ENCODE measurements around the gene MAP4K3. TPM values are rescaled to one million over a fixed set of nuclear protein-coding genes. Genes with fewer than 3 reads are reported as not detected.

The MAP4K3 gene
- total RNA-seq, 1 experiment from 2014 or later: 21.4 TPM

- Histone ChIP-seq H3K4me1 (ENCODE audit: control insufficient read depth in 1 of 2, insufficient read depth in 2 of 2, low read length in 2 of 2) (no peaks in the 10 kb centered on the region), H3K9ac (ENCODE audit: low read length) (no peak overlapping the region), H3K9me3 (ENCODE audit: control insufficient read depth in 1 of 2, insufficient read depth in 1 of 2, low read depth in 1 of 2, low read length in 2 of 2) (no peaks in the 10 kb centered on the region), H3K4me2 (ENCODE audit: low read length) (no peak overlapping the region), H3K4me3 (replicated peaks in 1 of 2; ENCODE audit: low read depth in 1 of 2, low read length in 2 of 2) (no peak overlapping the region), H3K27ac (ENCODE audit: low read depth, low read length) (no peak overlapping the region), H2AFZ (ENCODE audit: low read depth, low read length, poor library complexity, severe bottlenecking) (no peak overlapping the region), H3K79me2 (ENCODE audit: insufficient read depth, low read length) (peaks cover 30% of the 10 kb centered on the region), H3K36me3 (ENCODE audit: control insufficient read depth in 1 of 2, insufficient read depth in 2 of 2, low read length in 2 of 2) (no peaks in the 10 kb centered on the region), H4K20me1 (ENCODE audit: insufficient read depth) (0 out of 2 replicates have a peak, but pooled peaks cover 5% of the 10 kb centered on the region), H3K27me3 (ENCODE audit: insufficient read depth, low read length) (no peaks in the 10 kb centered on the region), H3K9me2 (ENCODE audit: insufficient read depth) (no peaks in the 10 kb centered on the region)
- POLR2A ChIA-PET: no interaction called here
- CTCF ChIA-PET: interaction anchor here (0.7 to 1.7 kb wide), 6 partner anchors 32 to 351 kb away, joined by 3 to 22 read pairs (median 4); no protein-coding TSS in a partner anchor
- DNase-seq (ENCODE audit: low read depth, low spot score): no peak
- RAD21 ChIA-PET (ENCODE audit: low non-redundant PET in 1 of 2, low total read pairs in 2 of 2, uncharacterized antibody in 2 of 2, unreplicated experiment in 2 of 2): no interaction called here
- TF ChIP-seq EZH2 (IDR thresholded peaks at IDR 0.05) (no peak), ZFX (IDR thresholded peaks at IDR 0.05) (no peak), YY1 (IDR thresholded peaks at IDR 0.05; ENCODE audit: extremely low read depth, insufficient replicate concordance, low read depth, low read length) (no peak), POLR2AphosphoS5 (IDR thresholded peaks at IDR 0.05; ENCODE audit: low read depth, low read length) (no peak), POLR2A (IDR thresholded peaks at IDR 0.05; ENCODE audit: borderline replicate concordance, extremely low read depth, insufficient read depth, insufficient read length) (no peak), SRF (IDR thresholded peaks at IDR 0.05; ENCODE audit: low read depth) (no peak), SP1 (IDR thresholded peaks at IDR 0.05; ENCODE audit: low read depth) (no peak), MAX (IDR thresholded peaks at IDR 0.05) (no peak), JUND (IDR thresholded peaks at IDR 0.05) (no peak), EGR1 (IDR thresholded peaks at IDR 0.05; ENCODE audit: low read depth) (no peak)
- BruUV-seq (replicated peaks): no TSS peak
- no peak for ATAC-seq
- intact Hi-C loops (cut with micrococcal nuclease): loop anchor here (1.0 kb wide), 1 partner anchor 350 kb away; no protein-coding TSS in a partner anchor
Observed at GRCh38 chr2:39378968-39379367, 58.1 kb downstream of the MAP4K3 start.

GRCh38 chr2:39377226-39377939, 59.7 kb downstream of the MAP4K3 start:
- H3K9me3 ChIP-seq (ENCODE audit: control insufficient read depth in 1 of 2, insufficient read depth in 1 of 2, low read depth in 1 of 2, low read length in 2 of 2): no peaks in the 10 kb centered on the region
- 0 out of 2 replicates have a peak, but pooled peaks cover 5% of the 10 kb centered on the region for H4K20me1 ChIP-seq (ENCODE audit: insufficient read depth)
- ChIA-PET RAD21 (ENCODE audit: low non-redundant PET in 1 of 2, low total read pairs in 2 of 2, uncharacterized antibody in 2 of 2, unreplicated experiment in 2 of 2) (no interaction called here), CTCF (no interaction called here), POLR2A (interaction anchor here (0.5 kb wide), 1 partner anchor 16 kb away, joined by 3 read pairs; no protein-coding TSS in a partner anchor)
- intact Hi-C loops (cut with micrococcal nuclease): no loop called here
- no peak overlapping the region for H3K4me3 ChIP-seq (replicated peaks in 1 of 2; ENCODE audit: low read depth in 1 of 2, low read length in 2 of 2)
- no TSS peak for BruUV-seq (replicated peaks)
- no peak overlapping the region for H2AFZ ChIP-seq (ENCODE audit: low read depth, low read length, poor library complexity, severe bottlenecking)
- H3K79me2 ChIP-seq (ENCODE audit: insufficient read depth, low read length): peaks cover 21% of the 10 kb centered on the region
- no peak overlapping the region for H3K4me2 ChIP-seq (ENCODE audit: low read length)
- ATAC-seq (no peak), DNase-seq (ENCODE audit: low read depth, low spot score) (no peak)
- TF ChIP-seq JUND (IDR thresholded peaks at IDR 0.05) (no peak), ATF3 (IDR thresholded peaks at IDR 0.05) (no peak), ELF1 (IDR thresholded peaks at IDR 0.05; ENCODE audit: borderline replicate concordance, low read depth) (no peak)
- no peaks in the 10 kb centered on the region for H3K36me3 ChIP-seq (ENCODE audit: control insufficient read depth in 1 of 2, insufficient read depth in 2 of 2, low read length in 2 of 2)
- H3K27ac ChIP-seq (ENCODE audit: low read depth, low read length): no peak overlapping the region
- no peaks in the 10 kb centered on the region for H3K4me1 ChIP-seq (ENCODE audit: control insufficient read depth in 1 of 2, insufficient read depth in 2 of 2, low read length in 2 of 2)
- no peak overlapping the region for H3K9ac ChIP-seq (ENCODE audit: low read length)
- H3K9me2 ChIP-seq (ENCODE audit: insufficient read depth): no peaks in the 10 kb centered on the region
- H3K27me3 ChIP-seq (ENCODE audit: insufficient read depth, low read length): no peaks in the 10 kb centered on the region
